DND-41 (cell line): ENCODE measurements around the gene NSG1.
"Not testable (repeated sequence)": the region's sequence is repeated elsewhere in the genome, so short reads cannot be mapped to it uniquely, and the experiment has no call there.

Source experiments
- EZH2 ChIP-seq: IDR thresholded peaks from 3 replicates; pipeline ENCODE4 v1.6.1; 2012; ENCODE audit warnings: borderline replicate concordance, low read depth, mild to moderate bottlenecking, moderate library complexity, low read length, inconsistent platforms; ENCODE audit not compliant: severe bottlenecking
- TF ChIP-seq, protein P1 (sequence below): IDR thresholded peaks from 2 replicates; pipeline ENCODE4 v1.5.1; 2012; ENCODE audit warnings: borderline replicate concordance, low read length, moderate library complexity, mild to moderate bottlenecking; ENCODE audit not compliant: poor library complexity, severe bottlenecking; ENCODE audit errors: extremely low read depth

DNA sequence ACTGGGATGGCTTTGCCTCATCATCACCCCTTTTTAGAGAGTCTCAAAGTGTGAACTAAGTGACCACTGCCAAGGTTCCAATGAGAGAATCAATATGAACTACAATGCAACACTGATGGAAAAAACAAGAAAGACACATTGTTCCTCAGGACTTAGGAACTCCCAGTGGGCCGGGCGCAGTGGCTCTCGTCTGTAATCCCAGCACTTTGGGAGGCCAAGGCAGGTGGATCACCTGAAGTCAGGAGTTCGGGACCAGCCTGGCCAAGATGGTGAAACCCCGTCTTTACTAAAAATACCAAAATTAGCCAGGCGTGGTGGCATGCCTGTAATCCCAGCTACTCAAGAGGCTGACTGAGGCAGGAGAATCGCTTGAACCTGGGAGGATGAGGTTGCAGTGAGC is 35.2 kb downstream of the NSG1 start:
- TF ChIP-seq, protein P1, sequence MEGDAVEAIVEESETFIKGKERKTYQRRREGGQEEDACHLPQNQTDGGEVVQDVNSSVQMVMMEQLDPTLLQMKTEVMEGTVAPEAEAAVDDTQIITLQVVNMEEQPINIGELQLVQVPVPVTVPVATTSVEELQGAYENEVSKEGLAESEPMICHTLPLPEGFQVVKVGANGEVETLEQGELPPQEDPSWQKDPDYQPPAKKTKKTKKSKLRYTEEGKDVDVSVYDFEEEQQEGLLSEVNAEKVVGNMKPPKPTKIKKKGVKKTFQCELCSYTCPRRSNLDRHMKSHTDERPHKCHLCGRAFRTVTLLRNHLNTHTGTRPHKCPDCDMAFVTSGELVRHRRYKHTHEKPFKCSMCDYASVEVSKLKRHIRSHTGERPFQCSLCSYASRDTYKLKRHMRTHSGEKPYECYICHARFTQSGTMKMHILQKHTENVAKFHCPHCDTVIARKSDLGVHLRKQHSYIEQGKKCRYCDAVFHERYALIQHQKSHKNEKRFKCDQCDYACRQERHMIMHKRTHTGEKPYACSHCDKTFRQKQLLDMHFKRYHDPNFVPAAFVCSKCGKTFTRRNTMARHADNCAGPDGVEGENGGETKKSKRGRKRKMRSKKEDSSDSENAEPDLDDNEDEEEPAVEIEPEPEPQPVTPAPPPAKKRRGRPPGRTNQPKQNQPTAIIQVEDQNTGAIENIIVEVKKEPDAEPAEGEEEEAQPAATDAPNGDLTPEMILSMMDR: not testable (repeated sequence)
- not testable (repeated sequence) for TF ChIP-seq EZH2
